GM18519 (cell line): Measurements from ENCODE around the gene TAS1R3.

ENCODE experiments used
- ATAC-seq: cut with Tn5 transposase; IDR thresholded peaks from one replicate; pipeline ENCODE4 v1.9.1; 2021; ENCODE audit warnings: mild to moderate bottlenecking, moderate library complexity; ENCODE audit not compliant: unreplicated experiment, low FRiP score

The TAS1R3 gene

DNA sequence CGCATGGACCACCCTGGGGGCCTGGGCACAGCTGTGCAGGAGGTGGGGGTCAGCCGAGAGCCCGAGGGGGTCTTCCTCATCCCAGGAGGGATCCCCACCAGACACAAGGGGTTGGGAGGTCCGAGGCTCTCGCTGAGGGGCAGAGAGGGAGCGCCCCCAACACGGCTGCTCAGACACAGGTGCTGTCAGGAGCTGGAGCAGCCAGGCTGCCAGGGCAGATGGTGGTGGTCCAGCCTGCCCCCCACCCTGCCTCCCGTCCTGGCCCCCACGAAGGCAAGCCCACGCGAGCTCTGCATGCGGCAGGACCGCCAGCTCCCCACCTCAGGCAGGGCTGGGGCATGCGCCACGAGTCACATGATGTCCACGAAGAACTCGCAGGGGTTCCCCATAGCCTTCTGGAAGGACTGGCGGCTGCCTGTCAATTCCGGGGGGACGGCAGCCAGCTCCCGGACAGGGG lies 4.7 kb downstream of the TAS1R3 start:
- ATAC-seq = no peak

DNA sequence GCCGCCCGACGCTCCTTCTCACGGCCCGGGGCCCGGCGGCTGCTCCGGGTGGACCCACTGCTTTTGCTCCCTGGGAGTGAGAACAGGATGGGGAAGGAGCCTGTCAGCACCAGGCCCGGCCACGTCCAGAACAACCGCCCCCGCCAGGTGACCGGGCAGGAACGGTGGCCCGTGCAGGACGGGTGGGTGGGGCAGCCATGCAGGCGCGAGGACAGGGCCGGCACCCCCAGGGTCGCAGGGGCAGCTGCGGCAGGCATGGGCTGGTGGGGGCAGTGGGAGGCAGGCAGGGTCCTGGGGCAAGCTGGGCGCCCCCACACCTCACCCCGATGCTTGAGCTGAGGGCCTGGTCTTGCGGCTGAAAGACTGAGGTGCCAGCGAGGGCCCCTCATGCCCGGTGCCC lies 5.4 kb downstream of the TAS1R3 start:
- no peak for ATAC-seq

DNA sequence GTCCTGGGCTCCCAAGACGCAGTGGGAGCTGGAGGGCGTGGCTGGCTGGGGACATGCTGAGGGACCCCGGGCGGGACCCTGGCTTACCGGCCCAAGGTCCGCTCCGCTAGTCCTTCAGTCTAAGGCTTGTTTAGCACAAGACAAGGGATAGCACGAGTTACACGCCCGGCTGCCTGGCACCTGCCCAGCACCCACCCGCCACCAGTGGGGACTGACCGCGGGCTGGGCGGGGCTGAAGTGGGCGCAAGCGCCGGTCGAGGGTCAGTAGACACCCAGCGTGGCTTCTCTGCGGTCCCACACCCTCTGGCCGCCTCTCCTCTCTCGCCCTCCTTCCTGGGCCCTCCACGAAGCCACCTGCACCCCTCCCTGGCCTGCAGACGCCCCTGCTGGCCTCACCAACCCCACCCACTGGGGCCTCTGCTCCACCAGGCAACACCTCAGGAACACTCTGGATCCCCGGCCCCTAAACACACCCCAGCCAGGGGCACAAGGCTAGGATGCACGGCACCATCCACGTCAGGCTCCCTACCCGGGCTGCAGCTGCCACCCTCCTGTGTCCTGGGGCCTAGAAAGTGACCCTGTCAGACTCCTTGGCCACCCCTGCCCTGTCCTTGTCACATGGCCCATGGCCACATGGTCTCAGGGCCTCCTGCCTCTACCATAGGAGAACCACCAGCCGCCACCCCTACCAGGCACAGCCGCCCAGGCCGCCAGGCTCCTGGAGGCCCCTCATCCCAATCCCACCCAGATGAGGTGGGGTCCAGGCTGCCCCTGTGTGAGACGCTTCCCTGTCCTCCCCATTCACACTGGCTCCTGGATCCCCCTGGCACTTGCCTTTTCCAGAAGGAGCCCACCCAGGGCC lies 6.1 kb downstream of the TAS1R3 start:
- ATAC-seq = no peak

DNA sequence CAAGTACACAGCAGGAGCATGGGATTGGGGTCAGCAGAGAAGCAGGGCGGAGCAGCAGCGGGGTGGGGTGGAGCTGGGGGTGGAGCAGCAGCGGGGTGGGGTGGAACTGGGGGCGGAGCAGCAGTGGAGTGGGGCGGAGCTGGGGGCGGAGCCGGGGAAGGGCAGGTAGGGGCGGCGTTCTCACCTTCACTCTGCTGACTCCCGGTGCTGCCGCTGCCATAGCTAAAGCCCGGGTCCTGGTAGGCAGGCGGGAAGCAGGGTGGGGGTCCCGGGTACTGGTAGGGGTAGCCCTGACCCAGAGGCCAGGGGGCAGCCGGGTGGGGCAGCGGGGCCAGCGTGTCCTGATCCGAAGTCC lies 6.7 kb downstream of the TAS1R3 start:
- ATAC-seq = no peak

DNA sequence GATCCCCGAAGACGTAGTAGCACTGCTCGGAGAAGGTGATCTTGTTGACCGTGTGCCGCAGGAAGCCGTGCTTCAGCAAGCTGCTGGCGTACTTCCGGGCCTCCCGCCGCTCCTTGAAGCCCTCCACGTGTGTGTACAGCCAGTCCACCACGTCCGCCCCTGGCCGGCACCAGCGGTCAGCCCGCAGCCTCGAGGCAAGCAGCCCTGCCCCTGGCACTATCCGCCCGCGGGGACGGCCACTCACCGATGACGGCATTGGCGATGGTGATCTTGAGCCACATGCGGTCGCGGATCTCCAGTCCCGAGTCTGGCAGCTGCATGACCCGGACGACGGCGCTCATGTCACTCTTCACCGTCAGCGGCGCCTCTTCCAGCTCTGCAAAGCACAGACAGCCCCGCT lies 7.2 kb downstream of the TAS1R3 start:
- no peak for ATAC-seq

DNA sequence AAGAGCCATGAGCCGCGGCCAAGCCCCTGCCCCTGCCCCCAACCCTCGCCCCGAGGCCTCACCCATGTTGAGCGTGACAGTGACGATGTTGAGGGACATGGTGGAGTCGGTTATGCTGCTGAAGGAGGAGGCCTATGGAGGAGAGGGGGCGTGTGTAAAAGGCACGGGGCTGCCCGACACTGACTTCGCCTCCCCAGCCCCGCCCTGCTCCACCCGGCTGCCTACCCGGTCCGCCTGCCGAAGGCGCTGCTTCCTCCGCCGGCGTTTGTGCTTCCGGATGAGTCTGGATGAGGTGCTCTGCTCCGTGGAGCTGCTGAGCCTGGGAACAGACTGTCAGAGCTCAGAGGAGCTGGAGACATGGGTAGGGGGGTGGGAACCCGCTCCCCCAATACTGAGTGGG lies 9.1 kb downstream of the TAS1R3 start:
- no peak for ATAC-seq

DNA sequence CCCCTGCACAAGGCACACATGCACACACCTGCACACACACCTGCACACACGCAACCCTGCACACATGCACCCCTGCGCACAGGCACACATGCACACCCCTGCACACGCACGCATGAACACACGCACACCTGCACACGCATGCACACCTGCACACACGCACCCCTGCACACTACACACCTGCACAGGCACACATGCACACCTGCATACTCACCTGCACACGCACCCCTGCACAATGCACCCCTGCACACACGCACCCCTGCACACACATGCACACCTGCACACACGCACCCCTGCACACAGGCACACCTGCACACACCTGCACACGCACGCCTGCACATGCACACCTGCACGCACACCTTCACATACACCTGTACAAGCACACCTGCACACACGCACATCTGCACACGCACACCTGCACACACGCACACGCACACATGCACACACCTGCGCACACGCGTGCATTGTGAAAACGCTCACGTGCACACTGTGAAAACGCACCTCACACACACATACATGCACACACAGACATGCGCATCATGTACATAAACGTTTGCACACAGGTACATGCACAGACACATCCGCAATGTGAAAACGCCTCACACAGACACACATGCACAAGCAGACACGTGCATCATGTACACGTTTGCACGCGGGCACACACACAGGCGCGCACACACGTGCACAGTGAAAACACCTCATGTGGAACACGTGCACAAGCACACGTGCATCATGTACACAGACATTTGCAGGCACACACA lies 9.9 kb downstream of the TAS1R3 start:
- no peak for ATAC-seq

DNA sequence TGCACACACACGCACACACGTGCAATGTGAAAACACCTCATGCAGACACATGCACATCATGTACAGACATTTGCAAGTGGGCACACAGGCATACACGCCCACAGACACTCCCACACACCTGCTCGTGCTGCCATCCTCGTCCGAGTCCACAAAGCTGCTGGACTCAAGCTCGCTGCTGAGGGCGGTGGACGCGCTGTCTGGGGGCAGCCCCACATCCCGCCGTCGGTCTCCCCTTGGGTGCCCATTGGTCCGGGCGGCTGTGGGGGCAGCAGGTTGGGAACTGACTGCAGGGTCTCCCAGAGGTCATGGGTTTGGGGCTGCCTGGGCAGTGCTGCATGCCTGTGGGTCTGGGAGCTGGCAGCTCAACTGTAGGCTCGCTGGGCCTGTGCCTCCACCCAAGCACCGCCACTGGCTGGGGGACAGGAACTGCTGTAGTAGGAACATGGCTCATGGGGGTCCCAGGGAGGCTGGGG lies 10.5 kb downstream of the TAS1R3 start:
- no peak for ATAC-seq

DNA sequence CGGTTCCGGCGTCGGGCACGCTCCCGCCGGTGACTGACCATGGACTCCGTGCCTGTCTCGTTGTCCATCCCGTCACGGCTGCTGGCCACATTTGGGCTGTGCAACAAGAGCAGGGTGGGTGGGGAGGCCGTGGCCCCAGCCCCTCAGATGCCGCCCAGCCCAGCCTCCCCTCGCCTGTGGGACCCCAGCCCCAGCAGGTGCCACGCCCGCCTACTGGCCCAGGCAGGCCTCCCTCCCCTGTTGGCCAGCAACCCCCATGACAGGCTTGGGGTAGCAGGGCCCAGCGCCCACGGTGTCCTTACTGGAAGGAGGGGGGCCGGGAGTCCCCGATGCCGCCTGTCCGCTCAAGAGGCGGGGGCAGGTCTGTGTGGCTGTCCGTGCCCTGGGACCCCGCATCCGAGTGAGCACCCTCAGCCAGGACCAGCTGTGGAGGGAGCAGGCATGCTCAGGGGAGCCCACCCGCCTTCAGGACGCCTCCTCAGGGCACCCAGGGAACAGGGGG lies 11.0 kb downstream of the TAS1R3 start:
- no peak for ATAC-seq

DNA sequence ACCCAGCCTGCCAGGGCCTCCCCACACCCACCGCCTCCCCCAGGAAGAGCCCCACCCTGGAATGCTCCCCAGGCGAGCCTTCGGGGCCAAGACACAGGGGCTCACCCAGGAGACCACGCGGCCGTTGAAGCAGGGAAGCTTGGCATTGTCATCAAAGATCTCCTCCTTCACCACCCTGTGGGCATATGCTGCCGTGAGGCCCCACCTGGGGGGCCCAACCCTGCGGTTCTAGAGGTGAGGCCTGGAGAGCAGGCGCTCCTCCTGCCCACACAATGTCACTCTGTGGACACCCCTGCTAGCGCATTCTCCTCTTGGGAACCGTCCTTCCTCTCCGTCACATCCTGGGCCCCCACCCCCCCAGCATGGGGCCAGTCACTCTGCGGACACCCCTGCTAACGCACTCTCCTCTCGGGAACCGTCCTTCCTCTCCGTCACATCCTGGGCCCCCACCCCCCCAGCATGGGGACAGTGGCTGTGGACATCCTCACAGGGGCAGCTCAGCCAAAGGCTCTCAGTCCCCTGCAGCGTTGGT lies 11.6 kb downstream of the TAS1R3 start:
- no peak for ATAC-seq

DNA sequence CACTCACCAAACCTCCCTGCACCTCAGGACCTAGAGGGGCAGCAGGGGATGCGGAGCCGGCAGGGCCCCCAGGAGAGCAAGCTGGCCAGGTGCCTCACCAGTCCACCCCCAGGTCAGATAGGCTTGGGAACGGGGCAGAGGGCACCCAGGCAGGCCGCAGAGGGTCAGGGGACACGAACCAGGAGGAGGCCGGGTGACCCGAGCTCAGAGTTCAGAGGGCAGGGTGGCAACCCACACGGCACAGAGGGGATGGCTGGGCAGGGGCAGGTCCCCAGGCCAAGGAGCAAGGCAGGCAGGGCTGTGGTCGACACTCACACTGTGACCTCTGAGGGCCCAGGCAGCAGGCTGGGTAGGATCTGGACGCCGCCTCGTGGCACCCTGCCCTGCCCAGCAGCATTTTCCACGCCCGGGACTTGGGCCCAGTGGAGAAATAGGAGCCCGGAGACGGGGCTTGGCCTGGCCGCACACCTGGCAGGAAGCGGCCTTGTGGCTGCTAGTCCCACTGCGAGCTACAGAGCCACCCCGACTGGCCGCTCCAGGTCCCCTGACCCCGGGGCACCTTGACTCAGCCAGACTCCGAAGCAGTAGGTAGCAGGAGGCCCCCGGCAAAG lies 12.8 kb downstream of the TAS1R3 start:
- no peak for ATAC-seq

DNA sequence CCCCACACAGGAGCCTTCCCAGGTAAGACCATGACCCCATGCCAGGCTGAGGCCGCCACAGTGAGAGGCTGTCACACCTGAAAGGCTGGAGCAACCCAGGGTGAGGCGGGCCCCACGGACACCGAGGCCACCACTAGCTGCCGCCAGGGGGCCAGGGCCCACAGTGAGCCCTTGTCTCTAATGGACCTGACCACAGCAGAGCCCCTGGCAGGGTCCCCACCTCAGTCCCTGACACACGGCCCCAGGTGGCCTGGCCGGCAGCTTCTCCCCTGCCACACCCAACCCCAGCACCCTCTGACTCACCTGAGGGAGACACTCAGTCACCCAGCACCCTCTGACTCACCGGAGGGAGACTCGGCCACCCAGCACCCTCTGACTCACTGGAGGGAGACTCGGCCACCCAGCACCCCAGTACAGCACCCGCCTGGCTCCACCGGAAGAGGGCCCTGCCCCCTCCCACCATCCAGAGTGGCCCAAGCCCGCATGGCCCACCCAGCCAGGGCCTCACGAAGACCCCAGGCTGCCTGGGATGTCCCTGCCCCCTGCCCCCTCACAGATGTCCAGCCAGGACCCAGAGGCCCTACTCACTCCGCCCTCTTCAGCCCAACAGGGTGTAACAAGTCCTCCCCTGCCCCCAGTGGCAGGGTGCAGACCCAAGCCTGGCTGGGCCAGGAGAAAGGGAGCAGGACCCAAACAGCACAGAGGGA lies 13.7 kb downstream of the TAS1R3 start:
- no peak for ATAC-seq

DNA sequence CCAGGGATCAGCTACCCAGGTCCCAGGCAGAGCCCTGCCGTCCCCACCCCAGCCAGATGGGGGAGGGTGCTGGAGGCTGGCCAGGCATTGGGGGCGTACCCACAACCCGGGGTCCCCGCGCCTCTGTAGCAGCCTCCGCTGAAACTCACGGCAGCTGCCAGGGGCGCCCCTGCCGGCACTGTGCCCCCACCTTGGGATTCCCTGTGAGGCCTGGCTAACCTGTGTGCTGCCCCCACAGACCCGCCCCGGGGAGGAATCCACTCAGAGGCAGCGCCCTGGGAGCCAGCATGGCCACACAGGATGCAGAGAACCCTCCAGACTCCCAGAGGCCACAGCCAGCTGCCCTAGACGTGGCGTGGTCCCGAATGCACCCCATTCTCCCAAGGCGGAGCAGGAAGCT lies 14.3 kb downstream of the TAS1R3 start:
- ATAC-seq = no peak

DNA sequence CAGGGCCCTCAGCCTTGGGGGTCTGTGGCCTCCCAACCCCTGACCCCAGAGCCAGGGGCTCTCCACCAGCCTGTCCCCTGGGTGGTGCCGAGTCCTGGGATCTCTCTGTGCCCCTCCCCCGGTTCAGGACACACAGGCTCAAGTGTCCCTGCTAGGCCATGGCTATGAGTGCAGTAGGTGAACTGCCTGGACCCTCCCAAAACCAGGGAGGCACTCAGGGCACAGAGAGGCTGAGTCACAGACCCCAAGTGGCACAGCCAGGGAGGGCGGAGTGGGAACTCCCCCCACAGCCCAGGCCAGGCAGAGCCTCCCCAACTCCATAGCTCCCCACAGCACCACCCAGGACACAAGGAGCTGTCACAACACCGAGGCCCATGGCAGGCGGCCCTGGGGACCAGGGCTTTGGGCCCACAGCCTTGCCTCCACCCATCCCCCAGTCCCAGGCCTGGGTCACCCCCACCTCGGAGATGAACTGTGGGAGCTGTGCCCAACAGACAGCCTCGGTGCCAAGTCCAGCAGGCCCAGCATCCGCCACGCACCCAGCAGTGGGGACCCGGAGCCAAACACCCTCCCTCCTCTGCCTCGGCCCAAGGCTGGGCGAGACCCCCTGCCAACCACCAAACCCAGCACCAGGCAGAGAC lies 14.9 kb downstream of the TAS1R3 start:
- ATAC-seq = no peak

DNA sequence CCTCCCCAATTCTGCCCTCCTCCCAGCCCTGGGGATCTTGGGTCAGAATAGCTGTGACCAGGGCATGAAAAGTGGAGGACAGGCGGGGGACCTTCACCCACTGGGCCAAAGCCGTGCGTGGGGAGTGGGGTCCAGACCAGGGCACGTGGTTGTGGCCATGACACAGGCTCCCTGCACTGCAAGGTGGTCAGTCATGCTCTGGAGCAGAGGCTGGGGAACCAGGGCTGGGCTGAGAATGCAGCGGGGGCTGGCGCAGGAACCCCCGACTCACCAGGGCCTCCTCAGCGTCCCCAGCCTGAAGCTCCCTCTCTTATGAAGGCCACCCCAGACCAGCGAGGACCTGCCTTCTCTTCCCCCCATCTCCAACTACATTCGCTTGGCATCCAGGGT lies 15.4 kb downstream of the TAS1R3 start:
- no peak for ATAC-seq

DNA sequence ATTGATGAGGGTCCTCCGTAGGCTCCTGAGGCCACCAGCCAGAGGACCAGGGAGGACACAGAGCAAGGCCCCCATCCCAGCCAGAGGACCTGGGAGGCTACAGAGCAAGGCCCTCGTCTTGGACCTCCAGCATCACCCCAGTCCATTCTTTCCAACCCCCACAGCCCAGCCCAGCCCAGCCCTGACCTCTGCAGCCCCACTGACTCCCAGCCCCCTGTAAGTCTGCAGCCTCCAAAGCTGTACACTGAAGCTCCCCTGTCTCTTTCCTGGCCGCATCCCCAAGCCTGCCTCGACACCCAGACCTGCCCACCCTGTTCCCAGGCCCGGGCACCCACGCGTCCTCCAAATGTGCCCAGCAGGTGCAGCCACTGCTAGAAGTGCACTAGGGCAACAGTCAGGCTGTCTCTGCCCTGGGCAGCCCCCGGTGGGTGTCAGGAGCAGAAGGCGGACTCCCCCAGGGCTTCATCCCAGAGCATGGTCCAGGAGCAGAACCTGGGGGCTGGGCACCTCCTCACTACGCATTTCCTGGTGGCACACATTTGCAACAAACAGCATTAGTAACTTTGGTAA lies 16.0 kb downstream of the TAS1R3 start:
- ATAC-seq = no peak

DNA sequence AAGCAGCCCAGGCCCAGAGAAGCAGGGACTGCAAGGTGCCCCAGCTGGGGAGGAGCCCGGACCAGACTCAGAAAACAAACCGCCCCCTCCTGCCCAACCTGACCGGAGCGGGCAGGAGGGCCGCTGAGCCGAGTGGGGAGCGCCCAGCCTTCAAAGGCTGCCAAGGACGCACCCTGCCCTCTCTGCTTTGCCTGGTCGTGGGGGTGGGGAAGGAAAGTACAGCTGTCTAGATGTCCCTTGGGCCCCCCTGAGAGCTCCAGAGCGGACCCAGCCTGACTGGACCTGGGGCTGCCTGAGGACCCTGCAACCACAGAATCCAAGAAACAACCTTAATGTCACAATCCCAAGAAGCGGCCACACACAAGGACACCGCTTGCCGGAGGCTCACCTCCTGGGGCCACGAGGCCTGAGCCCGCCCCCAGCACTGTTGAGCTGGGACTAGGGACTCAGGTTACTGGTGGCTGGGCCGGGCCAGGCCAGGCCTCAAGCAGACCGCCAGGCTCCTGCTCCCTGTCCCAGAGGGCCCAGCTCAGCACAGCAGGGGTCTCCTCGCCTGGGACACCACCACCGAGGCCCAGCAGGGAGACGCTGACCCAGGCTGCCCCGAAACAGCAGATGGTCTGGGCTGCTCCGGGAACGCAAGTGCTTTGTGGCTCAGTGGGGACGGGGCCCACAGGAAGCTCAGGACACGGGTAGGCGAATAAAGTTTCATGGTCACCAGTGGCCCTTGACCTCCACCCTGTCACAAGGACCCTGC lies 16.8 kb downstream of the TAS1R3 start:
- no peak for ATAC-seq

DNA sequence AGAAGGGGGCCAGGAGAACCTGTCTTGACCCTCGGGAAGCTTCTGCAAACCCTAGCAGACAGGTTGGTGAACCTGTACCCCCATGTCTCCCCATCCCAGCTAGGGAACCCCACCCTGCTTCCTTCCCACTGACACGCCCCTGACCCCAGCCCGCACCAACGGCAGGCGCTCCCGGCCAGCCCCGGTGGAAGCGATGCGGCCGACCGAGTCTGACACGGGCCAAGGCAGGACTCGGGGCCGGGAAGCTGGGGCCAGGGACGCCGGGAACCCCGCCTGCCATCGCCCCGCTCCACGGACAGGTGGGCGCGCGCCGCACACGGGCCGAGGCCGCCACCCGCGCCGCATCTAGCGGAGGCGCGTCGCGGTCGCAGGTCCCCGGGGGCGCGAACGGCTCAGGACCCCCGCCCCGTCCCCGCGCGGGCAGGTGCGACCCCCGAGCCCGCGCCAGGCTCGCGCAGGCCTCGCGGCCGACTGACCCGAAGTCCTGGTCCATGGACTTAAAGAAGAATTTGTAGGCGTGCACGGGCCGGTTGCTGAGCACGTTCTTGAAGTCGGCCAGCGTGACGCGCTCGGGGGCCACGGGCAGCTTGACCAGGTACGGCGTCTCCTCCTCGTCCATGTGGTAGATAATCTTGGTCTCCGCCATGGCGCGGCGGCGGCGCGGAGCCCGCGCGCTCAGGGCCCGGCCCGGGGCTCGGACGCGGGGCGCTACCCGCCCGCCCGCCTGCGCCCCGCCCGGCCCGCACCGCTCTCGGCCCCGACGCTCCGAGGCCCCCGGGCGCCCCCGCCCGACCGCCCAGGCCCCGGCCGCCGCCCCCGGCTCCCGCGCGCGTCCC lies 17.6 kb downstream of the TAS1R3 start:
- ATAC-seq = no peak
